ENCODE data around the gene IL25. TPM values are rescaled to one million over a fixed set of nuclear protein-coding genes. Genes with fewer than 3 reads are reported as not detected.

IL25 gene
- total and polyA plus RNA-seq, 7 experiments from 2014 or later, result not detected

DNA sequence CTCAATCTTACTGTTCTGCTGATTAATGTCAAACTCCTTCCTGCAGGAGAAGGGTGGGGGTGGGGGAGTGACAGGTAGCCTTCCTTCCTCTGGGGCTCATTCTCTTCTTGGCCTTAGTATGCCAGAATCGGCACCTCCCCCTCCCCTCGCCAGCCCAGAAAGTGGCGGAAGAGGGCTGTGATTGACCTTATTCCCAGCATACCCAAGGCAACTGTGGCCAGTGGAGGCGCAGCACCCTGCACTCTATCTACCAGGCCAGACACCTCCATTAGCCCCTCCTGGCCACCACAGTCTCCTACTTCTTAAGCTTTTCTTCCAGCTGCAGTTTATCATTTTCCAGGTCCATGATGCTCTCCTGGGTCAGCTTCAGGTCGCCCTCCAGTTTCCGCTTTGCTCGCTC is 20.0 kb downstream of the IL25 start:
- Mint-ChIP-seq H3K27ac (no peak overlapping the region), H3K4me3 (no peak overlapping the region), H3K27me3 (peaks cover 0 to 16% (median 4%) of the 10 kb centered on the region in 5 donors), H3K9me3 (no peaks in the 10 kb centered on the region), H3K4me1 (no peaks in the 10 kb centered on the region), H3K36me3 (no peaks in the 10 kb centered on the region)
- CTCF ChIA-PET, result interaction anchor here (0.6 to 3.5 kb wide), 4 partner anchors 10 to 248 kb away, joined by 3 to 11 read pairs (median 3); no protein-coding TSS in a partner anchor
- DNase-seq (no peak), ATAC-seq (no peak)
- Histone ChIP-seq H3K4me3 (ENCODE audit: low read length) (no peak overlapping the region), H3K4me1 (ENCODE audit: control insufficient read depth in 2 of 2, insufficient read depth in 2 of 2, low read length in 2 of 2) (no peaks in the 10 kb centered on the region), H3K27ac (ENCODE audit: low read depth, low read length) (no peak overlapping the region), H3K36me3 (ENCODE audit: control insufficient read depth in 2 of 3, insufficient read depth in 3 of 3, low read length in 3 of 3) (no peaks in the 10 kb centered on the region), H3K27me3 (ENCODE audit: control insufficient read depth in 2 of 2, insufficient read depth in 2 of 2, low read length in 2 of 2) (no peaks in the 10 kb centered on the region), H3K9me3 (ENCODE audit: control insufficient read depth in 2 of 3, low read length in 3 of 3) (no peaks in the 10 kb centered on the region)
- POLR2A ChIA-PET, result interaction anchor here (0.7 kb wide), 1 partner anchor 25 kb away, joined by 5 read pairs; no protein-coding TSS in a partner anchor
- intact Hi-C loops (cut with micrococcal nuclease), result no loop called here

DNA sequence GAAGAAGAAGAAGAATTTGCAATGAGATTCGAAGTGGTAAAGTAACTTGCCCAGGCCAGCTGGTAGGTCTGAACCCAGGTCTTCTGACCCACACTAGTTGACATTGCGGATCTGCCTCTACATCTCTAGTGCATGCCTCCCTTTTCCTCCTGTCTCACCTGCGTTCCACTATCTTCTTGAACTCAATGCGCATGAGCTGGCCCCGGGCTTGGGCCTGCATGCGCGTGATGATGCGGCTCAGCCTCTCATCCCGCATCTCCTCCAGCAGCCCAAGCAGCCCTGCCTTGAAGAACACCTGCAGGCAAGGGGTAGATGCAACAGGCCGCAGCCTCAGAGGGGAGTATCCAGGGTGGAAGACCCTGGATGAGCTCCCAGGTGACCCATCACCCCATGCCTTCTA is 23.5 kb downstream of the IL25 start:
- peaks cover 0 to 1% (median 0%) of the 10 kb centered on the region in 7 donors for H3K4me1 Mint-ChIP-seq
- H3K4me3 ChIP-seq (ENCODE audit: low read length), result no peak overlapping the region
- H3K36me3 ChIP-seq (ENCODE audit: control insufficient read depth in 2 of 3, insufficient read depth in 3 of 3, low read length in 3 of 3), result no peaks in the 10 kb centered on the region
- H3K27me3 ChIP-seq (ENCODE audit: control insufficient read depth in 2 of 2, insufficient read depth in 2 of 2, low read length in 2 of 2), result no peaks in the 10 kb centered on the region
- DNase-seq (no peak), ATAC-seq (no peak)
- H3K27ac ChIP-seq (ENCODE audit: low read depth, low read length), result no peak overlapping the region
- ChIA-PET CTCF (no interaction called here), POLR2A (no interaction called here)
- no peaks in the 10 kb centered on the region for H3K9me3 Mint-ChIP-seq
- H3K9me3 ChIP-seq (ENCODE audit: control insufficient read depth in 2 of 3, low read length in 3 of 3), result no peaks in the 10 kb centered on the region
- no peaks in the 10 kb centered on the region for H3K4me1 ChIP-seq (ENCODE audit: control insufficient read depth in 2 of 2, insufficient read depth in 2 of 2, low read length in 2 of 2)
- no peak overlapping the region for H3K4me3 Mint-ChIP-seq
- peaks cover 0 to 9% (median 4%) of the 10 kb centered on the region in 5 donors for H3K27me3 Mint-ChIP-seq
- intact Hi-C loops (cut with micrococcal nuclease), result no loop called here
- H3K27ac Mint-ChIP-seq, result no peak overlapping the region
- H3K36me3 Mint-ChIP-seq, result no peaks in the 10 kb centered on the region

DNA sequence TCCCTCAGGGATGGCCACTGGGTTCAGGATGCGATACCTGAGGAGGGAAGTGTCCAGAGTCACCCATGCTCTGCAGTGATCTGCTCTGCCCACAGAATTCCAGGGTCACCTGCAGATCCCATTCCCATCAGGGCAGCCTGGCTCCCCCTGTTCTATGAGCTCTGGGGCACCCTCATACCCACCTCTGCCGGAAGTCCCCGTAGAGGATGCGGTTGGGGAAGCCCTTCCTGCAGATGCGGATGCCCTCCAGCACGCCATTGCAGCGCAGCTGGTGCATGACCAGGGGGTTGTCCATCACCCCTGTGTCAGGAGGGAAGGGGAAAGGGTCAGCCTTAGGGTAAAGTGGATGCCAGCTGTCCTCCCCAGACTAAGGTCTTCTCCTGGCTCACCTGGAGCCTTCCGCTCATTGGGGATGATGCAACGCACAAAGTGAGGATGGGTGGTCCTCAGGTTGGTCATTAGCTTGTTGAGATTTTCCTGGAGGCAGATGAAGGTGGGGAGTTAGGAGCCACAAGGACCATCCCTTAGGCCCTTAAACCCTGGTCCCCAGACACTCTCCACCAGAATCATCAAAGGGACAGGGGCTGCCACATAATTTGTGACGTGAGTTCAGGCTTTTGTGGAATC is 24.3 kb downstream of the IL25 start:
- POLR2A ChIA-PET, result no interaction called here

DNA sequence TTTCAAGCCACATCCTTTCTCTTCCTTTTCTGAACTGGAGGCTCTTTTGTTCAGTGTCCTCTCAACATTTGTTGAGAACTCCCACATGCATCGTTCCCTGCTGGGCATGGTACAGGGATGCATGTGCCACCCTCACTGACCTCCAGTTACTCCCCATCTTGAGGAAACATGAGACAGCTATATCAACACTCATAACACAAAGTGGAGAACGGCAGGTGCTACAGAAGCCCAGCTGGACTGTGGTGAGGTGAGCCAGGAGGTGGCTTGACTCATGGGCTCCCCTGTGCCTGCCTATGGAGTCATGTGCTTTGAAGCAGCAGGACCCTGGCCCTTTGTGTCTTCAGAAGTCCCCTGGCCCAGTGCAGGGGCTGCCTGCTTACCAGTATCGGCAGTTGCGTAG is 25.7 kb downstream of the IL25 start:
- intact Hi-C loops (cut with micrococcal nuclease), result no loop called here
- Histone ChIP-seq H3K9me3 (ENCODE audit: control insufficient read depth in 2 of 3, low read length in 3 of 3) (no peaks in the 10 kb centered on the region), H3K27me3 (ENCODE audit: control insufficient read depth in 2 of 2, insufficient read depth in 2 of 2, low read length in 2 of 2) (no peaks in the 10 kb centered on the region), H3K27ac (ENCODE audit: low read depth, low read length) (no peak overlapping the region), H3K4me3 (ENCODE audit: low read length) (no peak overlapping the region), H3K4me1 (ENCODE audit: control insufficient read depth in 2 of 2, insufficient read depth in 2 of 2, low read length in 2 of 2) (no peaks in the 10 kb centered on the region), H3K36me3 (ENCODE audit: control insufficient read depth in 2 of 3, insufficient read depth in 3 of 3, low read length in 3 of 3) (no peaks in the 10 kb centered on the region)
- DNase-seq (no peak), ATAC-seq (no peak)
- Mint-ChIP-seq H3K36me3 (no peaks in the 10 kb centered on the region), H3K4me1 (peaks cover 0 to 6% (median 0%) of the 10 kb centered on the region in 7 donors), H3K27ac (no peak overlapping the region), H3K4me3 (no peak overlapping the region), H3K27me3 (peaks cover 0 to 9% (median 8%) of the 10 kb centered on the region in 5 donors), H3K9me3 (no peaks in the 10 kb centered on the region)
- ChIA-PET CTCF (no interaction called here), POLR2A (no interaction called here)

More for the DNA sequence above, 24.3 kb downstream of the IL25 start:
- Mint-ChIP-seq H3K4me3 (no peak overlapping the region), H3K4me1 (peaks cover 0 to 1% (median 0%) of the 10 kb centered on the region in 7 donors), H3K36me3 (no peaks in the 10 kb centered on the region), H3K9me3 (no peaks in the 10 kb centered on the region), H3K27me3 (peaks cover 0 to 9% (median 2%) of the 10 kb centered on the region in 5 donors), H3K27ac (no peak overlapping the region)
- Histone ChIP-seq H3K9me3 (ENCODE audit: control insufficient read depth in 2 of 3, low read length in 3 of 3) (no peaks in the 10 kb centered on the region), H3K4me1 (ENCODE audit: control insufficient read depth in 2 of 2, insufficient read depth in 2 of 2, low read length in 2 of 2) (no peaks in the 10 kb centered on the region), H3K27me3 (ENCODE audit: control insufficient read depth in 2 of 2, insufficient read depth in 2 of 2, low read length in 2 of 2) (no peaks in the 10 kb centered on the region), H3K27ac (ENCODE audit: low read depth, low read length) (no peak overlapping the region), H3K36me3 (ENCODE audit: control insufficient read depth in 2 of 3, insufficient read depth in 3 of 3, low read length in 3 of 3) (no peaks in the 10 kb centered on the region), H3K4me3 (ENCODE audit: low read length) (no peak overlapping the region)
- no peak for ATAC-seq
- no peak for DNase-seq
- intact Hi-C loops (cut with micrococcal nuclease), result no loop called here
- CTCF ChIA-PET, result interaction anchor here (0.6 kb wide), 1 partner anchor 296 kb away, joined by 3 read pairs; no protein-coding TSS in a partner anchor

DNA sequence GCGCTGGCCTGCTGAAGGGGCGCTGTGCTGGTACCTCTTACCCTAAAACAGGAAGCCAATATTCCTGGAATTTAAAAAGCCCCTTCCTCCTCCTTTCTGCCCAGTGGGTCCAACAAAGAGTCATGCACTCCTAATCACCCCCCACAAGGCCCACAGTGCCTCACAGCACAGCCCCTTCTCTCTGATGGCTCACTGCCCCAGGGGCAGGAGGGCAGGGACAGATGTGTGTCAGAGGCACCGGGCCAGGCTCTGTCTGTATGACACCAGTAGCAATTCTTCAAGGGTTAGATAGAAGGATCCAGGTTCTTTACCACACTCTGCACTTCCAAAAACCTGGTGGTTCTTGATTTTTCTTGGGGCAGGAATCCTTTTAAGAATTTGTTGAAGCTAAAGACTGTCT is 26.5 kb downstream of the IL25 start:
- H3K27ac Mint-ChIP-seq, result no peak overlapping the region

DNA sequence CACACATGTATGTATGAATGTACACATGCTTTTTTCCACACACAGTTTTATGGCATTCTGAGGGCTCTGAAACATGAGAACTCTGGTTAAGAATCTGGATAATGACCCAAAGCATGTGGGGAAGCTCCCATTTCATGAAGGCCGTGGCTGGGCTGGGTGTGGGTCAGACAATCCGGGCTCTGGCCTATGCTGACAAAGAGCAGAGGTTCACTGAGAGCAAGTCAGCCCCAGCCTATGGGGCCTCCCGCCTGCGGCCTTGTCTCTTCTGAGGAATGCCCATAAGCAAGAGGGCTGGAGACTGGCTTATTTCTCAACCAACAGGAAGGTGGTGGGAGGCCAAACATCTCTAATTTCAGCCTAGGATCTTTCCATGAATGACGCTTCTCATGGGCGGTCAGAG is 27.0 kb downstream of the IL25 start:
- H3K27ac Mint-ChIP-seq, result no peak overlapping the region
- H3K27ac ChIP-seq (ENCODE audit: low read depth, low read length), result no peak overlapping the region
- H3K27me3 Mint-ChIP-seq, result peaks cover 0 to 10% (median 8%) of the 10 kb centered on the region in 5 donors
- ATAC-seq (no peak), DNase-seq (no peak)
- no peaks in the 10 kb centered on the region for H3K9me3 Mint-ChIP-seq
- no peaks in the 10 kb centered on the region for H3K27me3 ChIP-seq (ENCODE audit: control insufficient read depth in 2 of 2, insufficient read depth in 2 of 2, low read length in 2 of 2)
- no peaks in the 10 kb centered on the region for H3K36me3 ChIP-seq (ENCODE audit: control insufficient read depth in 2 of 3, insufficient read depth in 3 of 3, low read length in 3 of 3)
- no peaks in the 10 kb centered on the region for H3K4me1 ChIP-seq (ENCODE audit: control insufficient read depth in 2 of 2, insufficient read depth in 2 of 2, low read length in 2 of 2)
- no peaks in the 10 kb centered on the region for H3K36me3 Mint-ChIP-seq
- no peaks in the 10 kb centered on the region for H3K9me3 ChIP-seq (ENCODE audit: control insufficient read depth in 2 of 3, low read length in 3 of 3)
- intact Hi-C loops (cut with micrococcal nuclease), result no loop called here
- ChIA-PET POLR2A (interaction anchor here (0.5 kb wide), 1 partner anchor 282 kb away, joined by 3 read pairs; no protein-coding TSS in a partner anchor), CTCF (no interaction called here)
- peaks cover 0 to 6% (median 0%) of the 10 kb centered on the region in 7 donors for H3K4me1 Mint-ChIP-seq
- H3K4me3 Mint-ChIP-seq, result no peak overlapping the region
- no peak overlapping the region for H3K4me3 ChIP-seq (ENCODE audit: low read length)

More for the DNA sequence above, 26.5 kb downstream of the IL25 start:
- H3K9me3 Mint-ChIP-seq, result no peaks in the 10 kb centered on the region
- Histone ChIP-seq H3K27me3 (ENCODE audit: control insufficient read depth in 2 of 2, insufficient read depth in 2 of 2, low read length in 2 of 2) (no peaks in the 10 kb centered on the region), H3K9me3 (ENCODE audit: control insufficient read depth in 2 of 3, low read length in 3 of 3) (no peaks in the 10 kb centered on the region), H3K27ac (ENCODE audit: low read depth, low read length) (no peak overlapping the region), H3K4me1 (ENCODE audit: control insufficient read depth in 2 of 2, insufficient read depth in 2 of 2, low read length in 2 of 2) (no peaks in the 10 kb centered on the region), H3K4me3 (ENCODE audit: low read length) (no peak overlapping the region), H3K36me3 (ENCODE audit: control insufficient read depth in 2 of 3, insufficient read depth in 3 of 3, low read length in 3 of 3) (no peaks in the 10 kb centered on the region)
- H3K36me3 Mint-ChIP-seq, result no peaks in the 10 kb centered on the region
- ChIA-PET POLR2A (interaction anchor here (0.5 kb wide), 1 partner anchor 281 kb away, joined by 3 read pairs; no protein-coding TSS in a partner anchor), CTCF (no interaction called here)
- ATAC-seq, result no peak
- H3K27me3 Mint-ChIP-seq, result peaks cover 0 to 10% (median 8%) of the 10 kb centered on the region in 5 donors
- intact Hi-C loops (cut with micrococcal nuclease), result no loop called here
- no peak overlapping the region for H3K4me3 Mint-ChIP-seq
- DNase-seq, result no peak
- H3K4me1 Mint-ChIP-seq, result peaks cover 0 to 6% (median 0%) of the 10 kb centered on the region in 7 donors

All from naive thymus-derived CD4-positive, alpha-beta T cell (primary cell).